T-helper 2 cell treated with Interferon-gamma antibody and Interleukin-4, amounts not matched to agents 5 μg/mL and 100 μg/mL, for 36 hours (primary cell): ENCODE data around the gene LYG1.
"Not testable (repeated sequence)": the region's sequence is repeated elsewhere in the genome, so short reads cannot be mapped to it uniquely, and the experiment has no call there.

Experiments
- DNase-seq: peaks from one replicate; pipeline ENCODE4 v3.0.0; 2021; ENCODE audit warnings: low spot score
- H3K27ac Mint-ChIP-seq: one replicate; pipeline ENCODE4 v1.8.0; 2021; ENCODE audit warnings: mild to moderate bottlenecking, mixed read lengths
- H3K27me3 Mint-ChIP-seq: one replicate; pipeline ENCODE4 v1.8.0; 2021; ENCODE audit warnings: low read depth, mixed read lengths
- H3K36me3 Mint-ChIP-seq: one replicate; pipeline ENCODE4 v1.8.0; 2021; ENCODE audit warnings: low read depth, mixed read lengths
- H3K4me1 Mint-ChIP-seq: one replicate; pipeline ENCODE4 v1.8.0; 2021; ENCODE audit warnings: low read depth, mixed read lengths
- H3K4me3 Mint-ChIP-seq: one replicate; pipeline ENCODE4 v1.8.0; 2022; ENCODE audit warnings: mild to moderate bottlenecking, moderate library complexity, mixed read lengths
- H3K9me3 Mint-ChIP-seq: one replicate; pipeline ENCODE4 v1.8.0; 2021; ENCODE audit warnings: mixed read lengths

The LYG1 gene

GRCh38 chr2:99301097-99301496 lies at the start of gene LYG1:
Gene LYG1, minus strand, starts transcription at chr2:99301197. Its CDS starts 5,527 bp downstream, at chr2:99295670.
- DNase-seq, H3K4me1 Mint-ChIP-seq, H3K4me3 Mint-ChIP-seq, H3K9me3 Mint-ChIP-seq, H3K27ac Mint-ChIP-seq, H3K27me3 Mint-ChIP-seq: not testable (repeated sequence)
- peaks cover 15% of the 10 kb centered on the region for H3K36me3 Mint-ChIP-seq

GRCh38 chr2:99350194-99350593 lies 49.2 kb upstream of the LYG1 start:
- peaks cover 3% of the 10 kb centered on the region for H3K36me3 Mint-ChIP-seq
- peaks cover 24% of the 10 kb centered on the region for H3K4me1 Mint-ChIP-seq
- DNase-seq, result no peak
- no peak overlapping the region for H3K27ac Mint-ChIP-seq
- H3K27me3 Mint-ChIP-seq, result no peaks in the 10 kb centered on the region
- H3K4me3 Mint-ChIP-seq, result no peak overlapping the region
- H3K9me3 Mint-ChIP-seq, result no peaks in the 10 kb centered on the region

DNA sequence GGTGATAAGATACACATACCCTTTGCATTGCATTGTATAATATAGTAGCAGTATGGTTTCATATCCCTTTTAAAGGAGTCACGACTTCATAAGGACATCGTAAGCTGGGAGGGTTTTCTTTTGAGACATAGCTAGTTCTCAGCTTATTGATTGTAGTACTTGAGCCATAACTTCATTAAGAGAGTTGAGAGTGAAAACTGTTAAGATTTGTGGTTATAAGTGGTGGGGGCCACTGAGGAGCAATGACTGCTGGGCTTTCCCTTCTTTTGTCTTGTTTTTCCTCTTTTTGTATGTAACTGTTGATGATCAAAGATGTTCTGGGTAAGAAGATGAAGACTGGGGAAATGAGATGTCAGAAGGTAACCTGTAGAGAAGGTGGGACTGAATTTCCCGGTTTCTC lies 47.2 kb upstream of the LYG1 start:
- H3K27ac Mint-ChIP-seq, result no peak overlapping the region
- H3K27me3 Mint-ChIP-seq, result no peaks in the 10 kb centered on the region
- peaks cover 22% of the 10 kb centered on the region for H3K4me1 Mint-ChIP-seq
- no peak overlapping the region for H3K4me3 Mint-ChIP-seq
- H3K36me3 Mint-ChIP-seq, result peaks cover 3% of the 10 kb centered on the region
- H3K9me3 Mint-ChIP-seq, result no peaks in the 10 kb centered on the region
- no peak for DNase-seq

DNA sequence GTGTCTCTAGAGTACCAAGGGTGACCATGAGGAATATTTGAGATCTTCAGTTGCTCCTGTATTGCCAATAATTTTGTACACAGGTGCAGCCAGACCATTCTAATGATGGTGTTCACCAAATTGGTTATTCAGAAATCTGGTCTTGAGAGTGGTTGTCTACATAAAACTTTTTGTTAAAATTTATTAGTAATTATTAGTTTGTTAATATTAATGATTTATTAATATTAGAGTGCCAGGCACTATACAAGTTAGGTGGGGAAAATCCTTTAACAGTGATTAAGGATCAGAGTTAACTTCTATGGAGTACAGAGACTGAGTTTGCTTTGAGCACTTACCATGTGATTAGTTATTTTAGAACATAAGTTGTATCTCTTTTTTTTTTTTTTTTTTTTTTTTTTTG lies 45.2 kb upstream of the LYG1 start:
- Mint-ChIP-seq H3K4me1 (peaks cover 27% of the 10 kb centered on the region), H3K36me3 (peaks cover 3% of the 10 kb centered on the region), H3K27ac (no peak overlapping the region), H3K4me3 (no peak overlapping the region), H3K27me3 (no peaks in the 10 kb centered on the region), H3K9me3 (no peaks in the 10 kb centered on the region)
- DNase-seq, result no peak

GRCh38 chr2:99345446-99345845 lies 44.4 kb upstream of the LYG1 start:
- H3K36me3 Mint-ChIP-seq, result not testable (repeated sequence)

DNA sequence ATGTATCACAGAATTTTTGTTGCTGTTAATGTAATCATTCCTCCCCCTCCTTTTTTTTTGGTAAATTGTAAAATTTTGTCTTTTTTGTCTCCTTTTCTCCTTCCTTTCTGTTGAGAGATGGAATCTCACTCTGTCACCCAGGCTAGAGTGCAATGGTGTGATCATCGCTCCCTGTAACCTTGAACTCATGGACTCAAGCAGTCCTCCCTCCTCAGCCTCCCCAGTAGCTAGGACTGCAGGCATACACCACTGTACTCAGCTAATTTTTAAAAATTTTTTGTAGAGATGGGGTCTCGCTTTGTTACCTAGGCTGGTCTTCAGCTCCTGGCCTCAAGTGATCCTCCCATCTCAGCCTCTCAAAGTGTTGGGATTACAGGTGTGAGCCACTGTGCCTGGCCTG lies 41.5 kb upstream of the LYG1 start:
- no peak for DNase-seq
- H3K4me1 Mint-ChIP-seq, result peaks cover 17% of the 10 kb centered on the region
- no peak overlapping the region for H3K4me3 Mint-ChIP-seq
- no peaks in the 10 kb centered on the region for H3K27me3 Mint-ChIP-seq
- H3K27ac Mint-ChIP-seq, result peak overlapping the region; percentile 2
- no peaks in the 10 kb centered on the region for H3K36me3 Mint-ChIP-seq
- H3K9me3 Mint-ChIP-seq, result no peaks in the 10 kb centered on the region

More at GRCh38 chr2:99345446-99345845, 44.4 kb upstream of the LYG1 start:
- H3K27me3 Mint-ChIP-seq, DNase-seq, H3K9me3 Mint-ChIP-seq, H3K27ac Mint-ChIP-seq, H3K4me3 Mint-ChIP-seq: not testable (repeated sequence)
- peaks cover 27% of the 10 kb centered on the region for H3K4me1 Mint-ChIP-seq

- Mint-ChIP-seq H3K4me3 (no peak overlapping the region), H3K4me1 (peaks cover 14% of the 10 kb centered on the region), H3K27me3 (no peaks in the 10 kb centered on the region), H3K27ac (no peak overlapping the region), H3K9me3 (no peaks in the 10 kb centered on the region), H3K36me3 (no peaks in the 10 kb centered on the region)
- no peak for DNase-seq
These were observed 39.8 kb upstream of the LYG1 start for GRCh38 chr2:99340669-99341236.

- H3K4me1 Mint-ChIP-seq, result peaks cover 25% of the 10 kb centered on the region
These were observed 37.1 kb upstream of the LYG1 start for GRCh38 chr2:99338029-99338585.

DNA sequence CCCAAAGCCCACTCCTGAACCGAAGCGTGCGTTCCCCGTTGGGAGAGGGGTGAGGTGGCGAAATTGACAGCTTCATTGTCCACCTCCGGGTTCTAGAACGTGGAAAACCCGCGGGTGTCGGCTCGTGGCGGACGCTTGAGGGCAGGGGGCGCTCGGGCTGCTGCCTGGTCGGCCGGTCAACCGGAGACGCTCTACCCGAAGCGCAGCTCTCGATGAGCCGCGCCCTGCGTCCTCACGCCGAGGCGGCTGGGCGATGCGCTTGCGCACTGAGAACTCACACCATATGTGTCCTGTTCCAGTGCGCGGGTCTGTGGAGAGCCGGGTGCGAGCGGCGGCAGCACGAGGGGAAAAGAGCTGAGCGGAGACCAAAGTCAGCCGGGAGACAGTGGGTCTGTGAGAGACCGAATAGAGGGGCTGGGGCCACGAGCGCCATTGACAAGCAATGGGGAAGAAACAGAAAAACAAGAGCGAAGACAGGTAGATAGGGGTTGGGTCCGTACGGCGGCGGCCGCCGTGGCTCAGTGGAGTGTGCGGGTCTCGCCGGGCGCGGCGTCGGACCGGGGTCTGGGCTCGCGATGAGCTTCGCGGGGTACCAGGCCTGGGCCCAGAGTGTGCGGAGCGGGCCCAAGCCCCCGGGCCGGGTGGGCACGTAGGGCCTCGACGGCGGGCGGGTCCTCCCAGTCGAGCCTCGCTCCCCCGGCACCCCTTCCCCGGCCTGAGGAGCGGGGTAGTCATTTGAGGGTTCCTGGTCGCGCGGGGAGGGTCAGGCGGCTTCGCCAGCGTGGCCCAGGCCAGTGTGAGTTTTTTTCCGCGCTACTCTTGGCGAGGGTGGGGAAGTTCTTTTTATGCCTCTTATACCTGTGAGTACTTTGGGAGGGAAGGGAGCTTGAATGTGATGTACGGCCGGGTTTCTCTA lies 36.4 kb upstream of the LYG1 start, which contains the start of gene EIF5B:
TSS of gene EIF5B (plus strand) at position 277 of the 916 bp plus-strand sequence. CDS start at position 443, 166 bp downstream.
- no peak within 1 kb of the TSS for H3K4me3 Mint-ChIP-seq
- no peaks in the 10 kb centered on the region for H3K9me3 Mint-ChIP-seq
- peaks cover 28% of the 10 kb centered on the region for H3K4me1 Mint-ChIP-seq
- no peaks in the 10 kb centered on the region for H3K27me3 Mint-ChIP-seq
- DNase-seq, result peak; percentile 96
- no peak within 1 kb of the TSS for H3K27ac Mint-ChIP-seq
- H3K36me3 Mint-ChIP-seq, result peaks cover 12% of the 10 kb centered on the region

More at GRCh38 chr2:99338029-99338585, 37.1 kb upstream of the LYG1 start:
- no peak for DNase-seq
- Mint-ChIP-seq H3K27me3 (no peaks in the 10 kb centered on the region), H3K9me3 (no peaks in the 10 kb centered on the region), H3K27ac (no peak overlapping the region), H3K4me3 (no peak overlapping the region), H3K36me3 (peaks cover 5% of the 10 kb centered on the region)

DNA sequence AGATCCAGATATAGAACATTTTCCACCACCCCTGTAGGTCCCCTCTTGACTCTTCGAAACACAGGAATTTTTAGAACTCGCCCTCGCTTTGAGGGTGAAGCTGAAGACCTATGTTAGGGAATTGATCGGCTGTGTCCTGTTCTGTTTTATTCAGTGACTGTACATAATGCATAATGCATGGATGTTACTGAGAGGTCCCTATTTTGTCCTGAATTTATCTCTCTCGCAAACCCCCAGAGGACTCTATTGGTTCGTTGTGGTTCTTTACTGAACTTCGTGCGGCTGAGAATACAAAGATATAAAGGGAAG lies 35.8 kb upstream of the LYG1 start:
- Mint-ChIP-seq H3K27me3 (no peaks in the 10 kb centered on the region), H3K4me1 (peaks cover 26% of the 10 kb centered on the region), H3K4me3 (no peak overlapping the region), H3K27ac (no peak overlapping the region), H3K9me3 (no peaks in the 10 kb centered on the region), H3K36me3 (peaks cover 18% of the 10 kb centered on the region)
- DNase-seq, result no peak

DNA sequence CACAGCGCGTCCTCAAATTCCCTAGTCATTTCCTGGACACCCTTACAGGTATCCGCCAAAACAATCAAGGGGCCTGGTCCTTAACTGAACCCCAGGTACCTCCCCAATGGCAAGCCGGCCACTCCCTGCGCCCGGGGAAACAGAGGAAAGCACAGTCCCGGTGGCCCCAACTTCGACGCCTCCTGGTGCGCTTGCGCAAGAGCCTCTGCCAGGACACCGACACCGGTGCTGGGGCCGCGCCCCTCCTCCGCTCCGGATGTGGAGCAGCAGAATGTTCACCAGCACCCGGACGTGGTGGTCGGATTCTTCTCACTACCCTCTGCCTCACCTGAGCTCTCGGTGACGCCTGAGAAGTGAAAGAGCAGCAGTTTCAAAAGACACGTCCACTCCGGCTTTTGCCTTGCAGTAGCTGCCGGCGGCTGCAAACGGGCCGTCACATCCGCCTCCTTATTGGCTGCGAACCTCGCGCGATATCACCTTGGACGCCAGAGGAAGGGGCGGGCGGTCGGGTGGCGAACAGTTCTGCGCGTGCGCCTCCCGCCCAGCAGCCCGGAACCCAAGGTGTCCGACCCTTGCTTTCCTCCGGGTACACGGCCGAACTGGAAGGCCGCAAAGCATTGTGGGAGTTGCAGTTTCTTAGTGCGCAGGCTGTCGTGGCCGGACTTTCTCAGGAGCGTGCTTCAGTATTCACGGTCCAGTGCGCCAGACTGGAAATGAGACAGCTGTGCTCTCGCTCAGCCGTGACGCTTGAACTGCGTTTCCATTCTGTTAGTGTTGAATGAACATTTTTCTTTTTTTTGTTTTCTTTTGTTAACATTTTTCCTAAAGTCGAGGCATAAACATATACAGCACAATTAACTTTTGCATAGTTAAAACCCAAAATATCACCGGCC lies 35.2 kb upstream of the LYG1 start, which contains the start of gene TXNDC9:
TSS of gene TXNDC9 (minus strand) at position 423 of the 893 bp plus-strand sequence. CDS start 3,123 bp downstream, outside the sequence.
- Mint-ChIP-seq H3K4me3 (no peak within 1 kb of the TSS), H3K27ac (no peak within 1 kb of the TSS), H3K9me3 (no peaks in the 10 kb centered on the region), H3K36me3 (peaks cover 22% of the 10 kb centered on the region), H3K4me1 (peaks cover 22% of the 10 kb centered on the region), H3K27me3 (no peaks in the 10 kb centered on the region)
- peak; percentile 99 for DNase-seq

GRCh38 chr2:99325384-99325783 lies 24.4 kb upstream of the LYG1 start:
- H3K27me3 Mint-ChIP-seq, result no peaks in the 10 kb centered on the region
- no peaks in the 10 kb centered on the region for H3K4me1 Mint-ChIP-seq
- no peaks in the 10 kb centered on the region for H3K9me3 Mint-ChIP-seq
- H3K36me3 Mint-ChIP-seq, result peaks cover 46% of the 10 kb centered on the region
- no peak overlapping the region for H3K4me3 Mint-ChIP-seq
- no peak overlapping the region for H3K27ac Mint-ChIP-seq
- DNase-seq, result no peak

DNA sequence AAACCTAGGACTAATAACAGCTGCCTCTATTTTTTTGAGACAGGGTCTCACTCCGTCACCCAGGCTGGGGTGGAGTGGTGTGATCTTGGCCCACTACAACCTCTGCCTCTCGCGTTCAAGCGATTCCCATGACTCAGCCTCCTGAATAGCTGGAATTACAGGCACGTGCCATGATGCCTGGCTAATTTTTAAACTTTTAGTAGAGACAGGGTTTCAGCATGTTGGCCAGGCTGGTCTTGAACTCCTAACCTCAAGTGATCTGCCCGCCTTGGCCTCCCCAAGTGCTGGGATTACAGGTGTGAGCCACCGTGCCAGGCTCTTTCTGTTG lies 16.8 kb upstream of the LYG1 start:
- not testable (repeated sequence) for H3K4me1 Mint-ChIP-seq, H3K9me3 Mint-ChIP-seq, H3K4me3 Mint-ChIP-seq, DNase-seq, H3K27me3 Mint-ChIP-seq, H3K27ac Mint-ChIP-seq
- peaks cover 38% of the 10 kb centered on the region for H3K36me3 Mint-ChIP-seq
